ENCODE results near the gene ELAVL3.

Gene ELAVL3

DNA sequence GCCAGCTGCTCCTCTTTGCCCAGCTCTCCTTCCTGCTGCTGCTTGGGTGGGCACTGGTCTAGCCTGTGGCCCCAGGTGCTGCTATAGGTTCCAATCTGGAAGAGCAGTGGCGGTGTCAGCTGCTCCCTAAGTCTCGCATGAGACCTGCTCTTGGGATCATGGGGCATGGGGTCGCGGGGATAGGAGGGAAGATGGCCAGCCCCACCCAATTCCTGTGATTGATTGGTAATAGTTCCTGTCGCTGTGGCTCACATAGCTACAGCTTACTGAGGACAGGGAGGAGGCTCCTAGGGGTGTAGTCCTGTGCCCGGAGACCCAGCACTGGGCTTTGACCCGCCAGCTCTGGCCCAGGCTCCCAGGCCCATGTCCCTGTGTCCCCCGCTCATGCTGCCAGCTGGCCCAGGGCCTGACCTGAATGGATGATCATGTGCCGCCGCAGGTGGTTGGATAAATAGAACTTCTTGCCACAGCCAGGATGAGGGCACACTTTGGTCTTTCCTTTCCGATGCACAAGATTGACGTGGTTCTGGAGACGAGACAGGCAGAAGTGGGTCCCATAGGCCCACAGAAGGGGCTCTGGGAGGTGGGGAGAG is 4.5 kb upstream of the ELAVL3 start:
- Histone ChIP-seq H3K9ac (ENCODE audit: low read length) (no peak overlapping the region), H2AK5ac (ENCODE audit: low read length) (no peak overlapping the region), H2BK120ac (ENCODE audit: low read depth, low read length) (no peak overlapping the region), H3K4me1 (ENCODE audit: control insufficient read depth, low read depth, low read length) (no peaks in the 10 kb centered on the region), H3K4me3 (ENCODE audit: low read length) (no peak overlapping the region), H3K27me3 (ENCODE audit: insufficient read depth, low read length, poor library complexity) (peaks cover 11% of the 10 kb centered on the region), H3K56ac (ENCODE audit: low read length) (no peak overlapping the region), H3K18ac (ENCODE audit: low read length) (no peak overlapping the region), H2BK5ac (ENCODE audit: low read length) (no peak overlapping the region), H3K4ac (ENCODE audit: low read depth, low read length) (no peak overlapping the region), H3K36me3 (ENCODE audit: control insufficient read depth, insufficient read depth, low read length) (no peaks in the 10 kb centered on the region), H4K5ac (ENCODE audit: low read length) (no peak overlapping the region), H3K79me1 (ENCODE audit: low read length) (no peaks in the 10 kb centered on the region), H3K4me2 (ENCODE audit: low read length) (no peak overlapping the region), H3K79me2 (ENCODE audit: control insufficient read depth, insufficient read depth, low read length) (no peaks in the 10 kb centered on the region), H4K8ac (ENCODE audit: low read depth, low read length) (no peak overlapping the region), H2BK15ac (replicated peaks; ENCODE audit: low read depth) (no peak overlapping the region), H3K23ac (ENCODE audit: low read length) (no peak overlapping the region), H3K27ac (ENCODE audit: low read depth, low read length) (no peak overlapping the region)
- DNase-seq = no peak
- WGBS (ENCODE audit: extremely low coverage, insufficient coverage, low lambda C conversion rate) = no CpG with 5 or more reads among the region's 13 CpGs

DNA sequence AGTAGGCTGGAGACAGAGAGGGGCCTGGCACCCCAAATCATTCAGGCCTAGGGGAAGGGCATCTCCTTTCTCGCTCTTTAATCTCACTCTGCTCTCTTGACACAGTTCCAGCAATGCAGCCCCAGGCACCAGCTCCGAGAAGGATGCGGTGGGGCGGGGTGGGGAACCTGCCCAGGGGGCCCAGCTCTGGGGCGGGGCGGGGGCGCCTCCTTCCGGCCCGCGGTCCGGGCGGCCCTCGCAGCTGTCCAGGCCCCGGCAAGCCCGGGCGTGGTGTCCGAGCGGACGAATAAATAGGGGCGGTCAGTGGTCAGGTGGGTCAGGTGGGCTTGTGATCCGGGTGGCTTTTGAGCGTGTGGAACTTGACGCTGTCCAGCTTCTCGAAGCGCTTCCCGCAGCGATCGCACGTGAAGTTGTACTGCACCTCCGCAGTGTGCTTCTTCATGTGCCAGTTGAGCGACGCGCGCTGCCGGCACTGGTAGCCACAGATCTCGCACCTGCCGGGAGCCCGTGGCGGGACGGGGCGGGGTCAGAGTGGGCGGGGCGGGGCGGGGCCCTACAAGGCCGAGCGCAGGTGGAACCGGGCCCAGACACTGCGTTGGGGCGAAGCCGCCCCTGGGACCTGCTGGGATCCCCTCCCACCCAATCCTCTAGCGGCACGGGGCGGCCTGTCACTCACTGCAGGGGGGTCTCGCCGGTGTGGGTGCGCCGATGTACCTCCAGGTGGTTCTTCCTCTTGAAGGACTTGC is 2.7 kb upstream of the ELAVL3 start:
- no peak overlapping the region for H3K4ac ChIP-seq (ENCODE audit: low read depth, low read length)
- no peak overlapping the region for H3K18ac ChIP-seq (ENCODE audit: low read length)
- no peaks in the 10 kb centered on the region for H3K36me3 ChIP-seq (ENCODE audit: control insufficient read depth, insufficient read depth, low read length)
- no peak overlapping the region for H2BK5ac ChIP-seq (ENCODE audit: low read length)
- no peak overlapping the region for H2BK120ac ChIP-seq (ENCODE audit: low read depth, low read length)
- peaks cover 15% of the 10 kb centered on the region for H3K27me3 ChIP-seq (ENCODE audit: insufficient read depth, low read length, poor library complexity)
- H3K4me2 ChIP-seq (ENCODE audit: low read length) = no peak overlapping the region
- no peaks in the 10 kb centered on the region for H3K79me1 ChIP-seq (ENCODE audit: low read length)
- H3K23ac ChIP-seq (ENCODE audit: low read length) = no peak overlapping the region
- H3K4me3 ChIP-seq (ENCODE audit: low read length) = no peak overlapping the region
- H3K9ac ChIP-seq (ENCODE audit: low read length) = no peak overlapping the region
- no peak overlapping the region for H4K5ac ChIP-seq (ENCODE audit: low read length)
- H3K56ac ChIP-seq (ENCODE audit: low read length) = no peak overlapping the region
- no peaks in the 10 kb centered on the region for H3K79me2 ChIP-seq (ENCODE audit: control insufficient read depth, insufficient read depth, low read length)
- DNase-seq = no peak
- no peak overlapping the region for H3K27ac ChIP-seq (ENCODE audit: low read depth, low read length)
- no peaks in the 10 kb centered on the region for H3K4me1 ChIP-seq (ENCODE audit: control insufficient read depth, low read depth, low read length)
- no CpG with 5 or more reads among the region's 57 CpGs for WGBS (ENCODE audit: extremely low coverage, insufficient coverage, low lambda C conversion rate)
- no peak overlapping the region for H2BK15ac ChIP-seq (replicated peaks; ENCODE audit: low read depth)
- no peak overlapping the region for H4K8ac ChIP-seq (ENCODE audit: low read depth, low read length)
- H2AK5ac ChIP-seq (ENCODE audit: low read length) = no peak overlapping the region

DNA sequence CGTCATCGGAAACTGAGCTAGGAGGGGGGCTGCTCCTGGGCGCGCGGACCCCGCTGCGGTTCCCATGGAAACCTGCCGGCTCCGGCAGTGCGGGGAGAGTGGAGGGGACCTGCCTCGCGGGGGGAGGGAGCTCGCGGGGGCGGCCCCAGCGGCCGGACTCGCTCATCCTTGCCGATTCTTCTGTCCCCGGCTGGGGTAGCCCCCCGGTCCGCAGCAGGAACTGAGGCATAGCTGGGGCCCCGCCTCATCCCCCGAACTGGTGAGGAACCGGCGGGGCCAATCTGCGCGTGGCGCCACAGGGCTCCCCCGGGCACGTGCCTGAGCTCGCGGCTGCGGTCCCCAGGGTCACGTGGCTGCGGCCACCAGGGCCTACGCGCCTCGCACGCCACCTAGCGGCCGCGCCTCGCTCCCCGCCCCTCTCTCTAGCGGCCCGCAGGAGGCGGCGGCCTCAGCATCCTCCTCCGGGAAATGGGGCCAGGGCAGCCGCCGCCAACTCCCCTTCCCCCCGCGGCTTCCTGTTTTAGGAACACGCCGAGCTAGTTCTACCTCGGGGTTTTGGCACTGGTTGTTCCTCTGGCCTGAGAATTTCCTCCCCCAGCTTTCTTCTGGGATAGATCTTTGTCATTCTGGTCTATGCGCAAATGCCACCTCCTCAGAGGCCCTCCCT is 1.7 kb upstream of the ELAVL3 start:
- Histone ChIP-seq H3K9ac (ENCODE audit: low read length) (no peak overlapping the region), H3K79me1 (ENCODE audit: low read length) (no peaks in the 10 kb centered on the region), H3K4me3 (ENCODE audit: low read length) (no peak overlapping the region), H3K4me2 (ENCODE audit: low read length) (no peak overlapping the region), H4K8ac (ENCODE audit: low read depth, low read length) (no peak overlapping the region), H2BK5ac (ENCODE audit: low read length) (no peak overlapping the region), H3K23ac (ENCODE audit: low read length) (no peak overlapping the region), H3K79me2 (ENCODE audit: control insufficient read depth, insufficient read depth, low read length) (no peaks in the 10 kb centered on the region), H3K27me3 (ENCODE audit: insufficient read depth, low read length, poor library complexity) (peaks cover 15% of the 10 kb centered on the region), H2BK15ac (replicated peaks; ENCODE audit: low read depth) (no peak overlapping the region), H2BK120ac (ENCODE audit: low read depth, low read length) (no peak overlapping the region), H3K4me1 (ENCODE audit: control insufficient read depth, low read depth, low read length) (no peaks in the 10 kb centered on the region), H2AK5ac (ENCODE audit: low read length) (no peak overlapping the region), H3K36me3 (ENCODE audit: control insufficient read depth, insufficient read depth, low read length) (no peaks in the 10 kb centered on the region), H3K56ac (ENCODE audit: low read length) (no peak overlapping the region), H3K27ac (ENCODE audit: low read depth, low read length) (no peak overlapping the region), H3K18ac (ENCODE audit: low read length) (no peak overlapping the region), H4K5ac (ENCODE audit: low read length) (no peak overlapping the region), H3K4ac (ENCODE audit: low read depth, low read length) (no peak overlapping the region)
- no CpG with 5 or more reads among the region's 58 CpGs for WGBS (ENCODE audit: extremely low coverage, insufficient coverage, low lambda C conversion rate)
- DNase-seq = peak; percentile 82

DNA sequence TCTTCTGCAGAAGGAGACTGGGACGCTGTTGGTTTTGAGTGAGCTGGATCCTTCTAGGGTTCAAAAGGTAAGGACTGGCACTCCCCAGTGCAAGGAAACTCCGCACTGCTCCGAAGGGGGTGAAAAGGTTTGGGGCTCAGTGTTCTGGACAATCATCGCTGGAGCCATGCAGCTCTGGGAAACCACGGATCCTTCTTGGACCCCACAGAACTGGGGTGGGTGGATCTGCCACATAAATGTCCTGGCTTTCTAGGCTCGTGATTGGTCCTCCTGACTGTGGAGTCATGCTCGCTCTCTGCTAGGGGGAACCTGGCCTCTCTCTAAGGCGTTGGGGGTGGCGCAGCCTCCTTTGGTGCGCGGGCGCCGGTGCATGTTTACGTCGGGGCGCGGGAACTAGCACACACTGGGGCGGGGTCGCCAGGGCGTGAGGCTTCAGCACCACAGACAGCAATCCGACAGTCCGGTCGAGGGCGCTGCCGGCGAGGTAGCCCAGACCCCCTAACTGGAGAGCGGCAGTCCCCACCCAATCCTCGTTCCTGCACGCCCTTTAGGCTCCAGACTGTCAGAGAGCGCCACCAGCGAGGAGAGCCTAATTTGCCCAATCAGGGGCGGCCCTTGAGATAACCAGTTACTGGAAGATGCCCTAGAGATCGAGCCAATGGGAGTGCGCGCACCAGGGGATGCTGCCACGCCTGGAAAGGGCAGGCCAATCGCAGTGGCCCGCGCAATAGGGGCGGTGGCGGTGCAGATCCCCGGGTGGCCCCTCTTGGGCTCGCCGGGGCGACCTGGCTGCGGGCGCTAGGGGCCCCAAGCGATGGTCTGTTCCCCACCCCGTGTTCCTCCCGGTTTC is 913 bp upstream of the ELAVL3 start:
- Histone ChIP-seq H3K36me3 (ENCODE audit: control insufficient read depth, insufficient read depth, low read length) (no peaks in the 10 kb centered on the region), H2AK5ac (ENCODE audit: low read length) (no peak overlapping the region), H3K4me1 (ENCODE audit: control insufficient read depth, low read depth, low read length) (no peaks in the 10 kb centered on the region), H3K9ac (ENCODE audit: low read length) (no peak overlapping the region), H3K23ac (ENCODE audit: low read length) (no peak overlapping the region), H2BK15ac (replicated peaks; ENCODE audit: low read depth) (no peak overlapping the region), H3K56ac (ENCODE audit: low read length) (no peak overlapping the region), H3K27me3 (ENCODE audit: insufficient read depth, low read length, poor library complexity) (peaks cover 15% of the 10 kb centered on the region), H2BK120ac (ENCODE audit: low read depth, low read length) (no peak overlapping the region), H4K5ac (ENCODE audit: low read length) (no peak overlapping the region), H3K79me2 (ENCODE audit: control insufficient read depth, insufficient read depth, low read length) (no peaks in the 10 kb centered on the region), H3K4me2 (ENCODE audit: low read length) (no peak overlapping the region), H3K4me3 (ENCODE audit: low read length) (no peak overlapping the region), H3K18ac (ENCODE audit: low read length) (no peak overlapping the region), H3K4ac (ENCODE audit: low read depth, low read length) (no peak overlapping the region), H4K8ac (ENCODE audit: low read depth, low read length) (no peak overlapping the region), H3K79me1 (ENCODE audit: low read length) (no peaks in the 10 kb centered on the region), H2BK5ac (ENCODE audit: low read length) (no peak overlapping the region), H3K27ac (ENCODE audit: low read depth, low read length) (no peak overlapping the region)
- peak; percentile 88 for DNase-seq
- WGBS (ENCODE audit: extremely low coverage, insufficient coverage, low lambda C conversion rate) = no CpG with 5 or more reads among the region's 50 CpGs

DNA sequence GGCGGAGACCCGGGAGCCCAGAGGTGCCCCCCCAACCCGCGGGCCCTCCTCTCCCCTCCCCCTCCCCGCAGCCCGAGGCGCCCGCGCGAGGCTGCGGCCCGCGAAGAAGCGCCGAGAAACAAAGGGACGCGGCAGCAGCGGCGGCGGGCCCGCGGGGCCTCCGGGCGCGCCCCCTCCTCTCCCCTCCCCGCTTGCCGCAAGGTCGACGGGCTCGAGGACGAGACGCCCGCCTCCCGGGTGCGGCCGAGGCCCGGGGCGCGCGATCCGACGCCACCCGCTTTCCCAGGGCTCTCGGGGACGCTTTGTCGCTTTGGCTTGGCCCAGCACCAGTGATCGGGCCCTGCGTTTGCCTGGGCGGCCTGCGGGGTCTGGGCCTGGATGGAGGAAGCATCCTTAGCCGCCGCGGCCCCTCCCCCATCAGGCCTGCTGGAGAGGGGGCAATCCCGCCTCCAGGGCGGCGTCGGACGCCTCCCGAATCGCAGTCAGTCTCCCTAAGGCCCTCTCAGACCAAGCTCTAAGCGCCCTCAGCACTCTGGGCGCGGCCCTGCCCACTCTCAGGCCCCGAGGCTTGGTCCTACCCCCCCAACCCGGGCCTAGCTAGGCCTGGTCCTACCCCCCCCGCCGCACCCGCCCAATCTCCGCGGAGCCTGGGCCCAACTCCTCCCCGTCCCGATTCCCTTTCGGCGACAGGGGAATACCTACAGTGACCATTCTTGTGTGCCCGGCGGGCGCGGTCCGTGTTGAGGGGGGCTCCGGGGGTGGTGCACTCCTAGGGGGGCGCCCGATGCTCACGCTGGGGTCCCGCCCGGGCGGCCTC is 740 bp downstream of the ELAVL3 start:
- no peak overlapping the region for H4K8ac ChIP-seq (ENCODE audit: low read depth, low read length)
- no peak overlapping the region for H2AK5ac ChIP-seq (ENCODE audit: low read length)
- peaks cover 15% of the 10 kb centered on the region for H3K27me3 ChIP-seq (ENCODE audit: insufficient read depth, low read length, poor library complexity)
- no peak overlapping the region for H3K27ac ChIP-seq (ENCODE audit: low read depth, low read length)
- H3K36me3 ChIP-seq (ENCODE audit: control insufficient read depth, insufficient read depth, low read length) = no peaks in the 10 kb centered on the region
- no peaks in the 10 kb centered on the region for H3K79me2 ChIP-seq (ENCODE audit: control insufficient read depth, insufficient read depth, low read length)
- no peak overlapping the region for H3K56ac ChIP-seq (ENCODE audit: low read length)
- H3K4me3 ChIP-seq (ENCODE audit: low read length) = no peak overlapping the region
- no peaks in the 10 kb centered on the region for H3K4me1 ChIP-seq (ENCODE audit: control insufficient read depth, low read depth, low read length)
- no peak overlapping the region for H2BK120ac ChIP-seq (ENCODE audit: low read depth, low read length)
- no peak overlapping the region for H3K23ac ChIP-seq (ENCODE audit: low read length)
- no peak overlapping the region for H2BK15ac ChIP-seq (replicated peaks; ENCODE audit: low read depth)
- no peak overlapping the region for H3K9ac ChIP-seq (ENCODE audit: low read length)
- H4K5ac ChIP-seq (ENCODE audit: low read length) = no peak overlapping the region
- no peaks in the 10 kb centered on the region for H3K79me1 ChIP-seq (ENCODE audit: low read length)
- H3K4me2 ChIP-seq (ENCODE audit: low read length) = no peak overlapping the region
- H3K4ac ChIP-seq (ENCODE audit: low read depth, low read length) = no peak overlapping the region
- no peak for DNase-seq
- no peak overlapping the region for H2BK5ac ChIP-seq (ENCODE audit: low read length)
- WGBS (ENCODE audit: extremely low coverage, insufficient coverage, low lambda C conversion rate) = no CpG with 5 or more reads among the region's 86 CpGs
- H3K18ac ChIP-seq (ENCODE audit: low read length) = no peak overlapping the region
